Spinal cord (tissue), 10 donors: ENCODE data around the gene PTEN. TPM values are rescaled to one million over a fixed set of nuclear protein-coding genes. Genes with fewer than 3 reads are reported as not detected.

Experiments
- DNase-seq, 6 donors: peaks; one replicate each; pipeline versions ENCODE4 v3.0.0 to v3.0.0-alpha.2; 2013 to 2015; ENCODE audit warnings: low spot score in 6 of 6, low read depth in 4 of 6
- H3K27ac ChIP-seq: one replicate; pipeline ENCODE4 v1.5.1; 2013; ENCODE audit warnings: low read depth, low read length, control low read depth
- H3K27me3 ChIP-seq: one replicate; pipeline ENCODE4 v1.6.1; 2013; ENCODE audit warnings: low read length; ENCODE audit not compliant: control insufficient read depth, insufficient read depth
- H3K36me3 ChIP-seq: one replicate; pipeline ENCODE4 v1.6.1; 2013; ENCODE audit warnings: low read length; ENCODE audit not compliant: control insufficient read depth, insufficient read depth
- H3K4me1 ChIP-seq: one replicate; pipeline ENCODE4 v1.6.1; 2013; ENCODE audit warnings: low read length; ENCODE audit not compliant: control insufficient read depth, insufficient read depth
- H3K4me3 ChIP-seq: one replicate; pipeline ENCODE4 v1.5.1; 2013; ENCODE audit warnings: low read depth, low read length, control low read depth
- H3K9me3 ChIP-seq: one replicate; pipeline ENCODE4 v1.6.1; 2013; ENCODE audit warnings: low read length; ENCODE audit not compliant: control insufficient read depth, insufficient read depth
- WGBS: methylation state at CpG from one replicate; pipeline ENCODE4 v1.1.5; 2013; ENCODE audit warnings: missing lambda C conversion rate; ENCODE audit not compliant: insufficient coverage; 5-methylcytosine and 5-hydroxymethylcytosine counted together
- polyA plus RNA-seq, 2 donors: library from polyadenylated mRNA; unstranded; fragments of 120-200 nt; gene quantifications; one replicate each; pipeline ENCODE4 v1.2.1, GENCODE V29; 2013; ENCODE audit not compliant: insufficient read length in 2 of 2
- total RNA-seq, 2 donors: library from RNA; depleted of rRNA in 1 of 2; stranded (reverse); fragments of 120-200 nt in 1 of 2; fragments of >200 nt in 1 of 2; gene quantifications; one replicate each; pipeline versions ENCODE4 v1.2.3 to v1.2.4, GENCODE V29; 2013 to 2014
- donor health status: healthy.

Gene PTEN
- total and polyA plus RNA-seq, 4 donors: 64.4 to 217 (median 127) TPM

- H3K9me3 ChIP-seq: no peaks in the 10 kb centered on the region
- no CpG with 5 or more reads among the region's 2 CpGs for WGBS
These were observed 89.2 kb downstream of the PTEN start for GRCh38 chr10:87952612-87953011.

GRCh38 chr10:87956055-87956454, 92.6 kb downstream of the PTEN start:
- Histone ChIP-seq H3K4me3 (no peak overlapping the region), H3K4me1 (no peaks in the 10 kb centered on the region), H3K9me3 (no peaks in the 10 kb centered on the region), H3K27ac (no peak overlapping the region), H3K36me3 (peaks cover 4% of the 10 kb centered on the region), H3K27me3 (no peaks in the 10 kb centered on the region)
- DNase-seq: no peak

More at GRCh38 chr10:87952612-87953011, 89.2 kb downstream of the PTEN start:
- Histone ChIP-seq H3K4me1 (no peaks in the 10 kb centered on the region), H3K27me3 (no peaks in the 10 kb centered on the region), H3K27ac (no peak overlapping the region), H3K36me3 (peaks cover 4% of the 10 kb centered on the region), H3K4me3 (no peak overlapping the region)
- no peak for DNase-seq

- Histone ChIP-seq H3K36me3 (peaks cover 9% of the 10 kb centered on the region), H3K9me3 (no peaks in the 10 kb centered on the region), H3K27ac (no peak overlapping the region), H3K4me3 (no peak overlapping the region), H3K27me3 (no peaks in the 10 kb centered on the region), H3K4me1 (no peaks in the 10 kb centered on the region)
- DNase-seq: no peak
- no CpG with 5 or more reads among the region's 5 CpGs for WGBS
These were observed 94.3 kb downstream of the PTEN start for GRCh38 chr10:87957702-87958101.

GRCh38 chr10:87960230-87960629, 96.8 kb downstream of the PTEN start:
- Histone ChIP-seq H3K4me1 (no peaks in the 10 kb centered on the region), H3K27ac (no peak overlapping the region), H3K36me3 (peaks cover 11% of the 10 kb centered on the region), H3K4me3 (no peak overlapping the region), H3K27me3 (no peaks in the 10 kb centered on the region), H3K9me3 (no peaks in the 10 kb centered on the region)
- DNase-seq: no peak
- 100% methylated on average over 1 of the region's 4 CpGs for WGBS

GRCh38 chr10:87961314-87961713, 97.9 kb downstream of the PTEN start:
- Histone ChIP-seq H3K27ac (no peak overlapping the region), H3K9me3 (no peaks in the 10 kb centered on the region), H3K4me3 (no peak overlapping the region), H3K27me3 (no peaks in the 10 kb centered on the region), H3K4me1 (no peaks in the 10 kb centered on the region), H3K36me3 (peaks cover 11% of the 10 kb centered on the region)
- WGBS: no CpG with 5 or more reads among the region's 2 CpGs
- DNase-seq: no peak

- no peak for DNase-seq
These were observed 103.0 kb downstream of the PTEN start for GRCh38 chr10:87966459-87966858.

GRCh38 chr10:87973635-87974034, 110.2 kb downstream of the PTEN start:
- H3K4me1 ChIP-seq: no peaks in the 10 kb centered on the region
- no peak overlapping the region for H3K27ac ChIP-seq
- H3K27me3 ChIP-seq: no peaks in the 10 kb centered on the region
- H3K36me3 ChIP-seq: no peaks in the 10 kb centered on the region
- DNase-seq: no peak
- no peaks in the 10 kb centered on the region for H3K9me3 ChIP-seq
- H3K4me3 ChIP-seq: no peak overlapping the region

More at GRCh38 chr10:87966459-87966858, 103.0 kb downstream of the PTEN start:
- Histone ChIP-seq H3K27me3 (no peaks in the 10 kb centered on the region), H3K4me3 (no peak overlapping the region), H3K36me3 (peaks cover 8% of the 10 kb centered on the region), H3K9me3 (no peaks in the 10 kb centered on the region), H3K27ac (no peak overlapping the region), H3K4me1 (no peaks in the 10 kb centered on the region)
- whole genome bisulfite sequencing: no CpG with 5 or more reads among the region's 2 CpGs

- Histone ChIP-seq H3K4me1 (no peaks in the 10 kb centered on the region), H3K9me3 (no peaks in the 10 kb centered on the region), H3K27me3 (no peaks in the 10 kb centered on the region), H3K27ac (no peak overlapping the region), H3K36me3 (no peaks in the 10 kb centered on the region), H3K4me3 (no peak overlapping the region)
- no peak for DNase-seq
- WGBS: no CpG with 5 or more reads among the region's 3 CpGs
These were observed 110.7 kb downstream of the PTEN start for GRCh38 chr10:87974130-87974529.

GRCh38 chr10:87974769-87975168, 111.3 kb downstream of the PTEN start:
- no CpG with 5 or more reads among the region's 1 CpG for WGBS
- no peaks in the 10 kb centered on the region for H3K4me1 ChIP-seq
- no peaks in the 10 kb centered on the region for H3K36me3 ChIP-seq
- H3K27me3 ChIP-seq: no peaks in the 10 kb centered on the region
- H3K4me3 ChIP-seq: no peak overlapping the region
- no peaks in the 10 kb centered on the region for H3K9me3 ChIP-seq
- H3K27ac ChIP-seq: no peak overlapping the region
- DNase-seq: no peak

- Histone ChIP-seq H3K36me3 (no peaks in the 10 kb centered on the region), H3K4me1 (no peaks in the 10 kb centered on the region), H3K27ac (no peak overlapping the region), H3K27me3 (no peaks in the 10 kb centered on the region), H3K9me3 (no peaks in the 10 kb centered on the region), H3K4me3 (no peak overlapping the region)
- WGBS: 50% methylated on average over 2 of the region's 4 CpGs
- peak in 1 of 6 donors; percentile 12 for DNase-seq
These were observed 112.8 kb downstream of the PTEN start for GRCh38 chr10:87976101-87976743.
